GM10266 (cell line): ENCODE data around the gene NSUN4.
"Not testable (repeated sequence)": the region's sequence is repeated elsewhere in the genome, so short reads cannot be mapped to it uniquely, and the experiment has no call there.

Experiments used
- DNase-seq: peaks from one replicate; pipeline ENCODE4 v3.0.0; 2012; ENCODE audit errors: extremely low spot score
- CTCF ChIP-seq: IDR thresholded peaks from 2 replicates; pipeline ENCODE4 v1.5.1; 2012; ENCODE audit warnings: mild to moderate bottlenecking, low read depth; ENCODE audit not compliant: control insufficient read depth, insufficient read depth; ENCODE audit errors: missing control alignments

The NSUN4 gene

GRCh38 chr1:46367072-46367471 is 26.5 kb downstream of the NSUN4 start:
- no peak for DNase-seq
- no peak for TF ChIP-seq CTCF

GRCh38 chr1:46367701-46368100 is 27.1 kb downstream of the NSUN4 start:
- not testable (repeated sequence) for DNase-seq

GRCh38 chr1:46368791-46369190 is 28.2 kb downstream of the NSUN4 start:
- DNase-seq: no peak
- no peak for TF ChIP-seq CTCF

- no peak for DNase-seq
- TF ChIP-seq CTCF: no peak
Measured at GRCh38 chr1:46369542-46370213, 29.1 kb downstream of the NSUN4 start.

GRCh38 chr1:46370214-46370633 is 29.6 kb downstream of the NSUN4 start:
- peak; percentile 36 for DNase-seq
- TF ChIP-seq CTCF: no peak

- DNase-seq: no peak
- TF ChIP-seq CTCF: no peak
Measured at GRCh38 chr1:46372431-46372830, 31.8 kb downstream of the NSUN4 start.

- no peak for TF ChIP-seq CTCF
- DNase-seq: no peak
Measured at GRCh38 chr1:46379996-46380395, 39.4 kb downstream of the NSUN4 start.

GRCh38 chr1:46380508-46380907 is 39.9 kb downstream of the NSUN4 start:
- DNase-seq: no peak
- no peak for TF ChIP-seq CTCF
